Loucy (cell line): Measurements from ENCODE around the gene KSR1.

Experiments used
- H2AFZ ChIP-seq: fragments of 200-600 bp; sonication (generic); 2 replicates; pipeline ENCODE4 v1.6.0; 2016; ENCODE audit warnings: antibody characterized with exemption, mild to moderate bottlenecking, low read length, moderate library complexity
- H3F3A ChIP-seq: fragments of 200-600 bp; 2 replicates; pipeline ENCODE4 v1.6.0; 2016; ENCODE audit warnings: antibody characterized with exemption, low read depth, mild to moderate bottlenecking
- H3K27me3 ChIP-seq: fragments of 200-600 bp; sonication (generic); 2 replicates; pipeline ENCODE4 v1.6.1; 2014; ENCODE audit warnings: low read length, mild to moderate bottlenecking; ENCODE audit not compliant: insufficient read depth, poor library complexity, severe bottlenecking
- H3K36me3 ChIP-seq: fragments of 200-600 bp; sonication (generic); 2 replicates; pipeline ENCODE4 v1.6.1; 2016; ENCODE audit warnings: low read length; ENCODE audit not compliant: insufficient read depth
- H3K4me1 ChIP-seq: fragments of 200-600 bp; sonication (generic); 2 replicates; pipeline ENCODE4 v1.5.1; 2014; ENCODE audit warnings: low read length, mild to moderate bottlenecking; ENCODE audit not compliant: insufficient read depth, poor library complexity, severe bottlenecking
- H3K4me2 ChIP-seq: fragments of 200-600 bp; sonication (generic); 2 replicates; pipeline ENCODE4 v1.6.0; 2014; ENCODE audit warnings: antibody characterized with exemption, low read length, low read depth, mild to moderate bottlenecking; ENCODE audit not compliant: poor library complexity, severe bottlenecking
- H3K4me3 ChIP-seq: fragments of 200-600 bp; sonication (generic); 2 replicates; pipeline ENCODE4 v1.5.1; 2014; ENCODE audit warnings: low read length, mild to moderate bottlenecking, mixed read lengths; ENCODE audit not compliant: poor library complexity, severe bottlenecking
- H3K79me2 ChIP-seq: fragments of 200-600 bp; sonication (generic); 2 replicates; pipeline ENCODE4 v1.6.1; 2014; ENCODE audit warnings: low read length; ENCODE audit not compliant: insufficient read depth
- H3K9ac ChIP-seq: fragments of 200-600 bp; sonication (generic); 2 replicates; pipeline ENCODE4 v1.6.0; 2014; ENCODE audit warnings: mild to moderate bottlenecking, low read depth, low read length, moderate library complexity; ENCODE audit not compliant: poor library complexity, severe bottlenecking
- H3K9me2 ChIP-seq: fragments of 200-600 bp; sonication (generic); replicated peaks from 2 replicates; pipeline ENCODE4 v1.6.1; 2016; ENCODE audit warnings: low read depth, low read length, mixed read lengths
- H3K9me3 ChIP-seq: fragments of 200-600 bp; sonication (generic); 2 replicates; pipeline ENCODE4 v1.6.1; 2014; ENCODE audit warnings: mild to moderate bottlenecking, antibody characterized with exemption, low read length, low read depth; ENCODE audit not compliant: insufficient read depth
- H4K20me1 ChIP-seq: fragments of 200-600 bp; sonication (generic); 2 replicates; pipeline ENCODE4 v1.6.0; 2014; ENCODE audit warnings: antibody characterized with exemption, low read length, mild to moderate bottlenecking; ENCODE audit not compliant: insufficient read depth, poor library complexity, severe bottlenecking
- CTCF ChIP-seq: fragments of 200-600 bp; sonication (generic); conservative IDR thresholded peaks from 2 replicates; pipeline ENCODE4 v1.5.1; 2014; ENCODE audit warnings: mild to moderate bottlenecking, antibody characterized with exemption, low read length
- EZH2phosphoT487 ChIP-seq: fragments of 200-600 bp; IDR thresholded peaks from 2 replicates; pipeline ENCODE4 v1.6.1; 2018; ENCODE audit warnings: antibody characterized with exemption, mild to moderate bottlenecking, moderate library complexity, borderline replicate concordance

KSR1 gene

GRCh38 chr17:27512511-27513346, 56.5 kb downstream of the KSR1 start:
- Histone ChIP-seq H3K4me3 (no peak overlapping the region), H3K9me3 (no peaks in the 10 kb centered on the region), H3K27me3 (no peaks in the 10 kb centered on the region), H3K4me1 (peaks cover 38% of the 10 kb centered on the region), H3F3A (no peaks in the 10 kb centered on the region), H3K9ac (no peak overlapping the region), H4K20me1 (no peaks in the 10 kb centered on the region), H3K4me2 (no peak overlapping the region), H3K9me2 (no peaks in the 10 kb centered on the region), H3K79me2 (peaks cover 45% of the 10 kb centered on the region), H3K36me3 (no peaks in the 10 kb centered on the region), H2AFZ (no peak overlapping the region)
- no peak for TF ChIP-seq CTCF
- TF ChIP-seq EZH2phosphoT487, result no peak

DNA sequence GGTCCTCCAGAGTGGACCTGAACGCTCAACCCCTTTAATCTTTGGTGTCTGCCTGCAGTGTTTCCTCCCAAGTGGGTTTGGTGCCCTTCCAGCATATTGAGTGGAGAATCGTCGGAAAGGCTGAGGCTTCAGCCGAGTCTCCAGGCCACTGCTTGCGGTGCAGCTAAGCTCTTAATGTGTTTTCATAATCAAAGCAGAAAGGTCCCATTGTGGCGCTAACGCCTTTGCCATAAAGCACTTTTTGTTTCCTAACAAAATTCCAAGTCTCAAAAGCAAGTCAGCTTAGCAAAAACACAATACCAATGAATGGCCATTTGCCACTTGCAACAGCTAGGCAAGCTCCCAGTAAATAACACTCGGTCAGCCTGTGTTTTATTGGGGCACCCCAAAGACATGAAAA, 57.6 kb downstream of the KSR1 start:
- Histone ChIP-seq H3K36me3 (no peaks in the 10 kb centered on the region), H3K9ac (no peak overlapping the region)
- TF ChIP-seq CTCF, result no peak
- no peak for TF ChIP-seq EZH2phosphoT487

GRCh38 chr17:27514595-27515413, 58.6 kb downstream of the KSR1 start:
- no peaks in the 10 kb centered on the region for H4K20me1 ChIP-seq
- H3K27me3 ChIP-seq, result no peaks in the 10 kb centered on the region
- H3K4me1 ChIP-seq, result peaks cover 45% of the 10 kb centered on the region
- no peaks in the 10 kb centered on the region for H3K9me3 ChIP-seq
- H3K9me2 ChIP-seq, result no peaks in the 10 kb centered on the region
- H3F3A ChIP-seq, result no peaks in the 10 kb centered on the region
- no peak overlapping the region for H3K9ac ChIP-seq
- H3K36me3 ChIP-seq, result no peaks in the 10 kb centered on the region
- H2AFZ ChIP-seq, result no peak overlapping the region
- H3K79me2 ChIP-seq, result peaks cover 39% of the 10 kb centered on the region; the same call in 1 of the 2 replicates
- no peak overlapping the region for H3K4me2 ChIP-seq
- no peak overlapping the region for H3K4me3 ChIP-seq
- TF ChIP-seq EZH2phosphoT487 (no peak), CTCF (no peak)

More for the DNA sequence above, 57.6 kb downstream of the KSR1 start:
- Histone ChIP-seq H2AFZ (no peak overlapping the region), H3K79me2 (peaks cover 38% of the 10 kb centered on the region; the same call in 1 of the 2 replicates), H3F3A (no peaks in the 10 kb centered on the region), H3K4me2 (no peak overlapping the region), H3K9me3 (no peaks in the 10 kb centered on the region), H3K4me1 (peaks cover 35% of the 10 kb centered on the region), H3K4me3 (no peak overlapping the region), H3K27me3 (no peaks in the 10 kb centered on the region), H4K20me1 (no peaks in the 10 kb centered on the region), H3K9me2 (no peaks in the 10 kb centered on the region)
